ENCODE data around the gene USP9X. TPM values are rescaled to one million over a fixed set of nuclear protein-coding genes. Genes with fewer than 3 reads are reported as not detected.
"Not testable (repeated sequence)": the region's sequence is repeated elsewhere in the genome, so short reads cannot be mapped to it uniquely, and the experiment has no call there.

USP9X gene
- total RNA-seq, 3 donors from 2014 or later: 99.0 to 124 (median 112) TPM

GRCh38 chrX:41115104-41115425 lies 29.8 kb downstream of the USP9X start:
- peak in 2 of 3 donors; percentile 85 to 88 for TF ChIP-seq CTCF (IDR thresholded peaks at IDR 0.05)
- H3K9me3 ChIP-seq; H3K36me3 ChIP-seq; DNase-seq (ENCODE audit: low spot score in 2 of 2); H3K27ac ChIP-seq; H3K4me3 ChIP-seq; intact Hi-C loops (cut with DNase I; ENCODE audit: low total_unique reads); H3K4me1 ChIP-seq: not testable (repeated sequence)
- peaks cover 0 to 10% of the 10 kb centered on the region in 2 donors for H3K27me3 ChIP-seq

GRCh38 chrX:41116948-41117347 lies 31.7 kb downstream of the USP9X start:
- no peaks in the 10 kb centered on the region for H3K4me1 ChIP-seq
- no peak for TF ChIP-seq CTCF (IDR thresholded peaks at IDR 0.05)
- TF ChIP-seq POLR2AphosphoS5 (IDR thresholded peaks at IDR 0.05): no peak
- no peak for TF ChIP-seq POLR2A (IDR thresholded peaks at IDR 0.05)

GRCh38 chrX:41118156-41118555 lies 32.9 kb downstream of the USP9X start:
- Histone ChIP-seq H3K4me1 (no peaks in the 10 kb centered on the region), H3K4me3 (no peak overlapping the region), H3K27me3 (peaks cover 0 to 9% of the 10 kb centered on the region in 2 donors), H3K9me3 (peaks cover 0 to 11% of the 10 kb centered on the region in 2 donors), H3K36me3 (no peaks in the 10 kb centered on the region), H3K27ac (no peak overlapping the region)
- intact Hi-C loops (cut with DNase I; ENCODE audit: low total_unique reads): no loop called here
- no peak for DNase-seq (ENCODE audit: low spot score in 2 of 2)
- TF ChIP-seq CTCF (IDR thresholded peaks at IDR 0.05) (no peak), POLR2AphosphoS5 (IDR thresholded peaks at IDR 0.05) (no peak), POLR2A (IDR thresholded peaks at IDR 0.05) (no peak)

More at GRCh38 chrX:41116948-41117347, 31.7 kb downstream of the USP9X start:
- H3K4me3 ChIP-seq: peak overlapping the region in 1 of 3 donors; percentile 26
- intact Hi-C loops (cut with DNase I; ENCODE audit: low total_unique reads): no loop called here
- H3K27me3 ChIP-seq: peaks cover 0 to 9% of the 10 kb centered on the region in 2 donors
- no peaks in the 10 kb centered on the region for H3K36me3 ChIP-seq
- no peaks in the 10 kb centered on the region for H3K9me3 ChIP-seq
- no peak for DNase-seq (ENCODE audit: low spot score in 2 of 2)
- H3K27ac ChIP-seq: no peak overlapping the region

- H3K4me1 ChIP-seq: no peaks in the 10 kb centered on the region
- H3K27me3 ChIP-seq: peaks cover 0 to 9% of the 10 kb centered on the region in 2 donors
- TF ChIP-seq POLR2AphosphoS5 (IDR thresholded peaks at IDR 0.05) (no peak), CTCF (IDR thresholded peaks at IDR 0.05) (no peak), POLR2A (IDR thresholded peaks at IDR 0.05) (no peak)
- H3K9me3 ChIP-seq: peaks cover 0 to 11% of the 10 kb centered on the region in 2 donors
- DNase-seq (ENCODE audit: low spot score in 2 of 2): no peak
- H3K36me3 ChIP-seq: no peaks in the 10 kb centered on the region
- intact Hi-C loops (cut with DNase I; ENCODE audit: low total_unique reads): loop anchor here (5.0 kb wide), 1 partner anchor 318 kb away; no protein-coding TSS in a partner anchor
- H3K4me3 ChIP-seq: no peak overlapping the region
- H3K27ac ChIP-seq: no peak overlapping the region
Observed at GRCh38 chrX:41119803-41120202, 34.6 kb downstream of the USP9X start.

- intact Hi-C loops (cut with DNase I; ENCODE audit: low total_unique reads): loop anchor here (5.0 kb wide), 1 partner anchor 319 kb away; no protein-coding TSS in a partner anchor
- H3K4me1 ChIP-seq: no peaks in the 10 kb centered on the region
- H3K27ac ChIP-seq: no peak overlapping the region
- TF ChIP-seq POLR2A (IDR thresholded peaks at IDR 0.05) (no peak), CTCF (IDR thresholded peaks at IDR 0.05) (no peak), POLR2AphosphoS5 (IDR thresholded peaks at IDR 0.05) (no peak)
- H3K36me3 ChIP-seq: no peaks in the 10 kb centered on the region
- H3K9me3 ChIP-seq: peaks cover 0 to 11% of the 10 kb centered on the region in 2 donors
- no peak overlapping the region for H3K4me3 ChIP-seq
- DNase-seq (ENCODE audit: low spot score in 2 of 2): no peak
- H3K27me3 ChIP-seq: peaks cover 0 to 5% of the 10 kb centered on the region in 2 donors
Observed at GRCh38 chrX:41121766-41122165, 36.5 kb downstream of the USP9X start.

All from breast epithelium (tissue), 4 donors.